Measurements from ENCODE around the gene SLC11A2. TPM values are rescaled to one million over a fixed set of nuclear protein-coding genes. Genes with fewer than 3 reads are reported as not detected.

SLC11A2 gene
- polyA plus RNA-seq, 1 of the 3 experiments (the other 2 are of a cell fraction): 27.7 TPM

DNA sequence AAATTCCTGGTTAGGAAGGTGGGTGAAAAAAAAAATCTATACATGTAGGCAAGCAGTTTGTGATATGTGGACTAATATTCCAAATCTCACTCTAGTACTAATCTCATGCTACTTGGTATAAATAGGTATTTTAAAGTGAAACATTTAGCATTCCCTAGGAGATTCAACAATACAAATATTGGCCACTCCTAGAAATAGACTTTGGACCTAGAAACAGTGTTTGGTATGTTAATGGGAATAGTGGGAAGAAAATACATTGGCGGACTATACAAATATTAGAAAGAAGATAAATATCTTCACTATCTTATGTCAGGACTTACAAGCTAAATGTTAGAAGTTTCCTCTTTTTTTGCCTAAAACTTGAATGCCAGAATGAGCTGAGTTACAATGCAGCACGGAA is 45.6 kb downstream of the SLC11A2 start (continued):
- TF ChIP-seq PBX3 (IDR thresholded peaks at IDR 0.05) (no peak), TEAD4 (IDR thresholded peaks at IDR 0.05; ENCODE audit: borderline replicate concordance, insufficient read depth) (no peak), POLR2AphosphoS5 (IDR thresholded peaks at IDR 0.05; ENCODE audit: low read depth, low read length) (no peak)

- H3K4me1 ChIP-seq (ENCODE audit: control insufficient read depth in 1 of 2, insufficient read depth in 2 of 2, low read depth in 1 of 2, low read length in 1 of 2): 0 out of 4 replicates have a peak, but pooled peaks cover 0 to under 1% of the 10 kb centered on the region in 2 experiments
Observed at GRCh38 chr12:50979369-50980052, 46.7 kb downstream of the SLC11A2 start.

DNA sequence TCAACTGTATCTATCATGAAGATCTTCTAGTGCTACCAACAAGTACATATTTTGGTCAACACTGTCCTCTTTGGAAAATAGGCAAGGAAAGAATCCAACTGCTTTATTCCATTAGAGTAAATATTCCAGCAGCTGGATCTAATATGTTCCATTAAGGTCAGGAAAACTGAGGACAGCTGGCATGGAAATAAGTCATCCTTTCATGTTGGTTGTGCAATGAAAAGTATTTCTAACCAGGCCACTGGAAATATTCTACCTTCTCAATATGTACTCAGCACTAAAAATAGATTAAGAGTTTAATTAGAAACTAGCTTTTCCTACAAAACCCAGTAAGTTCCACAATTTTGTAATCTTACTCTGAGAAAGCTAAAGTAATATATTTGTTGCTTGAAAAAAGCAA is 54.2 kb downstream of the SLC11A2 start:
- ChIA-PET CTCF (interaction anchor here (0.8 to 0.9 kb wide), 2 partner anchors 15 to 147 kb away, joined by 3 to 4 read pairs; no protein-coding TSS in a partner anchor), POLR2A (no interaction called here)
- no peaks in the 10 kb centered on the region for H3K79me2 ChIP-seq (ENCODE audit: insufficient read depth)
- peaks cover 3 to 4% of the 10 kb centered on the region in 2 experiments for H3K36me3 ChIP-seq (replicated peaks in 1 of 2; ENCODE audit: control insufficient read depth in 1 of 2, insufficient read depth in 2 of 2, low read length in 1 of 2)
- no peak overlapping the region for H2AFZ ChIP-seq (ENCODE audit: low read depth)
- no peaks in the 10 kb centered on the region for H3K4me1 ChIP-seq (ENCODE audit: control insufficient read depth in 1 of 2, insufficient read depth in 2 of 2, low read depth in 1 of 2, low read length in 1 of 2)
- no peak overlapping the region for H3K27ac ChIP-seq (ENCODE audit: low read depth in 2 of 2, low read length in 1 of 2)
- H3K9me2 ChIP-seq: no peaks in the 10 kb centered on the region
- no peaks in the 10 kb centered on the region for H3K27me3 ChIP-seq (ENCODE audit: insufficient read depth)
- H3K4me2 ChIP-seq: no peak overlapping the region
- H3F3A ChIP-seq (replicated peaks; ENCODE audit: insufficient read depth): no peaks in the 10 kb centered on the region
- TF ChIP-seq GABPA (IDR thresholded peaks at IDR 0.05; ENCODE audit: low read depth) (no peak), RAD21 (IDR thresholded peaks at IDR 0.05; ENCODE audit: low read length) (no peak), EP300 (IDR thresholded peaks at IDR 0.05; ENCODE audit: borderline replicate concordance in 1 of 2, low read depth in 1 of 2, low read length in 1 of 2) (no peak)
- no peak overlapping the region for H3K4me3 ChIP-seq (ENCODE audit: low read depth in 2 of 2, low read length in 1 of 2)
- H3K9ac ChIP-seq: no peak overlapping the region
- H3K9me3 ChIP-seq: no peaks in the 10 kb centered on the region
- no peaks in the 10 kb centered on the region for H4K20me1 ChIP-seq (ENCODE audit: insufficient read depth)
- no peak for DNase-seq

More at GRCh38 chr12:50979369-50980052, 46.7 kb downstream of the SLC11A2 start:
- H3K9me2 ChIP-seq: no peaks in the 10 kb centered on the region
- no peaks in the 10 kb centered on the region for H4K20me1 ChIP-seq (ENCODE audit: insufficient read depth)
- no peaks in the 10 kb centered on the region for H3K27me3 ChIP-seq (ENCODE audit: insufficient read depth)
- DNase-seq: no peak
- peaks cover 8% of the 10 kb centered on the region for H3F3A ChIP-seq (replicated peaks; ENCODE audit: insufficient read depth)
- ChIA-PET POLR2A (no interaction called here), CTCF (interaction anchor here (1.3 to 2.6 kb wide), 2 partner anchors 154 to 214 kb away, joined by 4 to 9 read pairs; no protein-coding TSS in a partner anchor)
- TF ChIP-seq JUND (IDR thresholded peaks at IDR 0.05) (no peak), EP300 (IDR thresholded peaks at IDR 0.05; ENCODE audit: borderline replicate concordance in 1 of 2, low read depth in 1 of 2, low read length in 1 of 2) (no peak), PBX3 (IDR thresholded peaks at IDR 0.05) (no peak), FOXM1 (IDR thresholded peaks at IDR 0.05; ENCODE audit: low read depth) (no peak), FOSL2 (IDR thresholded peaks at IDR 0.05; ENCODE audit: borderline replicate concordance, low read depth) (no peak)
- no peak overlapping the region for H3K27ac ChIP-seq (ENCODE audit: low read depth in 2 of 2, low read length in 1 of 2)
- H3K4me3 ChIP-seq (ENCODE audit: low read depth in 2 of 2, low read length in 1 of 2): no peak overlapping the region
- 82% methylated on average over 6 of the region's 6 CpGs for WGBS (ENCODE audit: low lambda C conversion rate)
- no peaks in the 10 kb centered on the region for H3K79me2 ChIP-seq (ENCODE audit: insufficient read depth)
- H3K9ac ChIP-seq: no peak overlapping the region
- no peak overlapping the region for H3K4me2 ChIP-seq
- H3K9me3 ChIP-seq: no peaks in the 10 kb centered on the region
- no peak overlapping the region for H2AFZ ChIP-seq (ENCODE audit: low read depth)
- peaks cover 0 to 11% of the 10 kb centered on the region in 2 experiments for H3K36me3 ChIP-seq (replicated peaks in 1 of 2; ENCODE audit: control insufficient read depth in 1 of 2, insufficient read depth in 2 of 2, low read length in 1 of 2)
